Activated naive CD4-positive, alpha-beta T cell treated with anti-CD3 and anti-CD28 coated beads, Interleukin-2, amount 50 U/mL, for 16 hours (primary cell): ENCODE measurements around the gene HMCN2.

Experiments used
- DNase-seq: peaks from one replicate; pipeline ENCODE4 v3.0.0-alpha.2; 2020

HMCN2 gene

DNA sequence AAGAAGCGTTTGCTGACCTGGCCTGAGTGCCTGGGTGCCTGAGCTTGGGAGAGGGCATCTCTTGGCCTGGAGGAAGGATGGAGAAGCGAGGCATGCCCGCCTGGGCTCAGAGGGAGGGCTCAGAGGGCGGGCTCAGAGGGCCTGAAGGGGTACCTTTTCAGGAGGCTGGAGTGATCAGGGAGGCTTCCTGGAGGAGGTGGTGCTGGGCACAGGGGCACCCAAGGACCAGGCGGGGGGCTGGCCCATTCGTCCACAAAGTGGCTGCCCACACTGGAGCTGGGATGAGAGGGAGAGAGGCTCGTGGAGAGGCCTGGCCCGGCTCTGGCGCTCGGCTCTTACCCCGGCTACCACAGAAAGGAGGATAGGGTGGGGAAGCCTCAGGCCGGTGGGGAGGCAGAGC, 212.0 kb downstream of the HMCN2 start:
- no peak for DNase-seq

DNA sequence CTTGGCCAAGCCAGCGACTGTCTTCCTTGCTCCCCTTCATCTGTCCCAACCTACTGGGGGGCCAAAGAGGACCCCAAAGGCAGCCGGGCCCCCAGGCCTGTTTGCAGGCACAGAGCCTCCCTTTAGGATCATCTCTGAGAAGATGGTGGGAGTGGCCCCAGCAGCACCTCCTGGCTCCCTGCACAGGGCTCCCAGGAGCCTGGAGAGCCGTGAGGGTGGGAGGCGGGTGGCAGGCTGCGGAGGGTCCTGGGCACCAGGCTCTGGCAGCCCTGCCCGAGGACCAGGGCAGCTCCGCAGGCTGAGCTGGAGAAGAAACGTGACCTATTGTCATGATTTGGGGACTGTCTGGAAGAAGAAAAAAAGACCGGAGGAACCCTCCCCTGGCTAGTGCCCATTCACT, 212.6 kb downstream of the HMCN2 start:
- no peak for DNase-seq

DNA sequence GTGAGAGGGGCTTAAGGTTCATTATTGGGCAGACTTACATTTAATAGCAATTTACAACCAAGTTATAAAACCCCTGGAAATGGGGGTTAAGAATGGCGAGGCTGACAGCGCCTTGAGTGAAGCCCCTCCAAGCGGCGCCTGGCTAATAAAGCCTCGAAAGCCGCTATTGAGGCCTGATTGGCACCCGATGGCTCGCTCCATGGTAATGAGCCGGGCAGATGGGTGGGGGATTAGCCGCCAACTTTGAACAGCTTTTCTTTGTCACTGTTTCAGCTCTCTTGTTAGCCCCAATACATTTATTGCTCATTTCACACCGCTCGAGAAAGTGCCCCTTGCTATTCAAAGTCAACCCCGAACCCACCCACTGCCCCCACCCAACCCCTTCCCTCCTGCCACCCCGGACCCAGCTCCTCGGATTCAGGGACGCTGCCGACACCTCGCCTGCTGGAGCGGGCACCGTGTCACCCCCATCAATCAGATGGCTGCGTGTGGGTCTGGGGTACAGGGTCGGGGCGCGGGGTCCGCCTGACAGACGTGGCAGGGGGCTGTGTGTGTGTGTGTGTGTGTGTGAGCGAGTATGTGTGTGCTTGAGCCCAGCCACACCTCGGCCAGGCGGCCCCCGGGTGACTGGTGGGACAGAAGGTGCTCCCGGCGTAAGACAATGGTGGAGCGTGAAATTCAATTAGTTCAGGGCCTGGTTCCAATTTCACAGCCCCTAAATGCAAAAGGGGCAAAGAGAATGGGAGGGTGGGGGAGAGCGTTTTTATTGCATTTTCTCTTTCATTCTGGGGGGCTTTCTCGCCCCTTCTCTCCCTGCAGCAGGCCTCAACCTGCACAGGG, 213.4 kb downstream of the HMCN2 start:
- no peak for DNase-seq

DNA sequence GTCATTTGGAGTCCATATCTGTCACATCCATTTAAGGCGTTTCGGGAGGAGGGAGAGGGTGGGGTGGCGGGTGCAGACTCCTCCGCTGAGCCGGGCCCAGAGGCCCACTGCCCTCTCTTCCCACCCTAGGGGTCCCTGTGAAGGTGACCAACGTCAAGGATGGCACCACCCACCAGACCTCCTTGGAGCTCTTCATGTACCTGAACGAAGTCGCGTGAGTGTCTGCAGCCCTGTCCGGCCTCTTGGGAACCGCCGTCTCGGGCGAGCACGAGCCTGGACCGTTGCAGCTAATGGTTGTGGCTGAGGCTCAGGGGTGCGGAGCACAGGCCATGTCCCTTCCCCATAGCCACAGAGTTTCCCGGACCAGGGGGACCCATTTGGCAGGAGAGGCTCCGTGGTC, 214.0 kb downstream of the HMCN2 start:
- DNase-seq: no peak

DNA sequence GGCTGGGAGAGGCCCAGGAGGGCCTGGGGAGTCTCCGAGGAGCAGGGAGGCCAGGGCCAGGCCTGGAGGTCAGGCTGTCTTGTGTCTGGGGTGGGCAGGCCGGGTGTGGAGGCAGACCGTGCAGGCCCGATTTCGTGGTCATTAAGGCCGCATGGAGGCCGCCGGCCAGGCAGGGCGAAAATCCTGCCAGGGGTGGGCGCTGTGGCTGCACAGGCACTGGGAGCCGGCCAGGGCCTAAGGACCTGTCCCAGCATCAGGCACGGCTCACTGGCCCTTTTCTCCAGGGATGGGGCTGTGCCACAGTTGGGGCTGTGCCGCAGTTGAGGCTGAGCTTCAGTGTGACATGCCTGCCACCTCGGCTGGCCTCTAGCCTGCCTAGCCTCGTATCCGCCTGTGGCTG, 215.1 kb downstream of the HMCN2 start:
- no peak for DNase-seq

DNA sequence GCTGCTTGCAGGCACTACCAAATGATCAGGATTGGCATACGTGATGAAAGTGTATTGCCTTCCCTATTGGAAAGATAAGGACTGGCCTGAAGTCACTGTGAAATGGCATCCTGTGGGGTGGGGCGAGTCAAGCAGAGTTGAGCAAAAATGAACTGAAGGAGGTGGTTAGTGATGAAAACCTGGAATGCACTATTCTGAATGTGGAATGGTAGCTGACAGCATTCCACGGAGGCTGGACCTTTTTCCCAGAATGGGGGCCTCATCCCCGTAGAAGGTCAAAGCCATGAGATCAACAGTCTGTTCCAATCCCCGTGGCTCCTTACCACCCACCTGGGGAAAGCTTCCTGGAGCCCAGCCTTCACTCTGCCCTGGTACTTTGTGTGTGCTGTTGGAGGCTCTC, 216.9 kb downstream of the HMCN2 start:
- no peak for DNase-seq

DNA sequence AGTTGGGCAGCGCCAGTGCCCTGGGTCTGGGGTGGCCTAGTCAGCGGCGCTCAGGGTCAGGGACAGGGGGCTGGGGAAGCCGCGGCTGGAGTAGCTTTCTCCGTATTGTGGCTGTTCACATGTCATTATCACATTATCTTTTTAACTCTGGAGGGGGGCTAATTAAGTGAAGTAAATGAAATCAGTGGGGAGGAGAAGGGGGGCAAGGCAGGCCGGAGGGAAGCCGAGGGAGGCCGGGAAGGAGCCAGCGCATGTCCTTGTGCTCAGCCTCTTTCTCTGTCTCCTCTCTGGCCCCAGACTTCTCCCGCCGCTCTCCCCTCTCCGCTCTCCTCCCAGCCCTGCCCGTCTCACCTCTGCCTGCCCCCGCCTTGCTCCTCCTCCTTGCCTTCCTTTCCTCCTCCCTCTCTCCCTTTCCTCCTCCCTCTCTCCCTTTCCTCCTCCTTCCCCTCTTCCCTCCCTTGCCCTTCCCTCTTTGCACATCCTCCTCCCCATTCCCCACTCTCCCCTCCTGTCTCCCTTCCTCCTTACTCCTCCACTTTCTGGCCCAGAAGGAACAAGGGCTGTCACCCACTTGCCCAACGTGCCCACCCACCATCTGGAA, 217.9 kb downstream of the HMCN2 start:
- no peak for DNase-seq
